HFF-Myc (cell line): ENCODE results near the gene MINDY3.
"Not testable (repeated sequence)": the region's sequence is repeated elsewhere in the genome, so short reads cannot be mapped to it uniquely, and the experiment has no call there.

Experiments used
- DNase-seq: peaks from one replicate; pipeline ENCODE4 v3.0.0-alpha.2; 2011; ENCODE audit warnings: low read depth; ENCODE audit errors: extremely low read depth
- H3K4me3 ChIP-seq: replicated peaks from 2 replicates; pipeline ENCODE4 v1.5.1; 2011; ENCODE audit warnings: low read depth, mild to moderate bottlenecking, control low read depth, low read length
- CTCF ChIP-seq: IDR thresholded peaks from 2 replicates; pipeline ENCODE4 v1.5.1; 2012; ENCODE audit warnings: mild to moderate bottlenecking, low read depth, low read length, control low read depth; ENCODE audit errors: missing control alignments

Gene MINDY3

GRCh38 chr10:15783941-15784636 lies 76.2 kb downstream of the MINDY3 start:
- H3K4me3 ChIP-seq: no peak overlapping the region
- no peak for DNase-seq
- no peak for TF ChIP-seq CTCF

- no peak for TF ChIP-seq CTCF
Observed at GRCh38 chr10:15782851-15783250, 77.5 kb downstream of the MINDY3 start.

GRCh38 chr10:15781381-15781960 lies 78.8 kb downstream of the MINDY3 start:
- no peak overlapping the region for H3K4me3 ChIP-seq
- no peak for TF ChIP-seq CTCF
- DNase-seq: no peak

More at GRCh38 chr10:15782851-15783250, 77.5 kb downstream of the MINDY3 start:
- DNase-seq: no peak
- H3K4me3 ChIP-seq: no peak overlapping the region

- DNase-seq: no peak
- no peak for TF ChIP-seq CTCF
- H3K4me3 ChIP-seq: no peak overlapping the region
Observed at GRCh38 chr10:15780353-15781135, 79.8 kb downstream of the MINDY3 start.

- TF ChIP-seq CTCF: no peak
- DNase-seq: no peak
Observed at GRCh38 chr10:15775513-15775912, 84.8 kb downstream of the MINDY3 start.

GRCh38 chr10:15774534-15774933 lies 85.8 kb downstream of the MINDY3 start:
- not testable (repeated sequence) for DNase-seq, H3K4me3 ChIP-seq

More at GRCh38 chr10:15775513-15775912, 84.8 kb downstream of the MINDY3 start:
- H3K4me3 ChIP-seq: no peak overlapping the region

GRCh38 chr10:15764892-15765454 lies 95.3 kb downstream of the MINDY3 start:
- H3K4me3 ChIP-seq: no peak overlapping the region
- no peak for TF ChIP-seq CTCF
- no peak for DNase-seq
